GM08714 (cell line): ENCODE results near the gene ANGPTL2.

Experiments used
- H3K4me3 ChIP-seq: fragments of 200-500 bp; sonication (Bioruptor generic); 2 replicates; pipeline ENCODE4 v1.5.1; 2014; ENCODE audit warnings: mild to moderate bottlenecking, low read length, inconsistent platforms
- ZNF274 ChIP-seq: IDR thresholded peaks from 2 replicates; pipeline ENCODE4 v1.6.1; 2012; ENCODE audit warnings: mild to moderate bottlenecking, low read depth, low read length

Gene ANGPTL2

DNA sequence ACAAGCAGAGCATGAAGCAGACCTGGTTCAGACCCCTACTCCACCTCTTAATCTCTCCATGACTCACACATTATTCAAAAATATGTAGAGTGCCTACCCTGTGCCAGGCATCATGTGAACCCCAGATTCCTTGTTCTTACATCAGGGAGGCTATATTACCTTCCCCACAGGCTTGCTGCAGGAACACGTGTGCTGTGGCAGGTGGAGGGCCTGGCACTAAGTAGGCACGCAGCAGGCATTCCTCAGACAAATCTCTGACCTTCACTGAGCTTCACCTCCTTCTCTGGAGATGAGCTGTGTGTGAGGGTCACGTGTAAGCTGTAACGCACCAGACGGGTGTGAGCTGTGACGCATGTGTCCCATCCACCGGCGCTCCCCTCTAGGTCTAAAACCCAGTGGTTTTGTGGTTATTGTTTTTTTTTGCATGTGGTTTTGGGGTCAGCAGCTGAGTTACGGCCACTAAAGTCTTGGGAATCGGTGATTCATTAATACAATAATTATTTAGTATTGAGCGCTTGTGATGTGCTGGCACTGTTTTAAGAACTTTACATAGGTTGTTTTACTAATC lies 30.3 kb downstream of the ANGPTL2 start:
- TF ChIP-seq ZNF274: no peak

DNA sequence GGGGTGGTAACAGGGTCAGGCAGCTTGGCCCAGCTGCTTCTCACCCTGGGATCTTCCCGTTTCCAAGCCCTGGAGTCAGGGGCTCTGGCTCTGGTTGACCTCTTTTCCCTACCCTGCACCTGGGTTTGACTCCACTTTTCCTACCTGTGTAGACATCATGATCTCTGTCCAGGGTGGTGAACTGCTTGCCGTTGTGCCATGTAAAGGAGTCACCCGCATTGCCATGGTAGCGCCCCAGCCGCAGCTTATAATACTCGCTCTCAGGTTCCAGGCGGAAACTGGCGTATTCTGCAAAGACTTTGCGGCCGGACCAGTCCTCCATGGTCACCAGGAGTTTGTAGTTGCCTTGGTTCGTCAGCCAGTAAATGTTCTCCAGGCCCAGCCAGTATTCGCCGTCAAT lies 30.9 kb downstream of the ANGPTL2 start:
- H3K4me3 ChIP-seq: no peak overlapping the region
- TF ChIP-seq ZNF274: no peak

More for the DNA sequence above, 30.3 kb downstream of the ANGPTL2 start:
- no peak overlapping the region for H3K4me3 ChIP-seq

DNA sequence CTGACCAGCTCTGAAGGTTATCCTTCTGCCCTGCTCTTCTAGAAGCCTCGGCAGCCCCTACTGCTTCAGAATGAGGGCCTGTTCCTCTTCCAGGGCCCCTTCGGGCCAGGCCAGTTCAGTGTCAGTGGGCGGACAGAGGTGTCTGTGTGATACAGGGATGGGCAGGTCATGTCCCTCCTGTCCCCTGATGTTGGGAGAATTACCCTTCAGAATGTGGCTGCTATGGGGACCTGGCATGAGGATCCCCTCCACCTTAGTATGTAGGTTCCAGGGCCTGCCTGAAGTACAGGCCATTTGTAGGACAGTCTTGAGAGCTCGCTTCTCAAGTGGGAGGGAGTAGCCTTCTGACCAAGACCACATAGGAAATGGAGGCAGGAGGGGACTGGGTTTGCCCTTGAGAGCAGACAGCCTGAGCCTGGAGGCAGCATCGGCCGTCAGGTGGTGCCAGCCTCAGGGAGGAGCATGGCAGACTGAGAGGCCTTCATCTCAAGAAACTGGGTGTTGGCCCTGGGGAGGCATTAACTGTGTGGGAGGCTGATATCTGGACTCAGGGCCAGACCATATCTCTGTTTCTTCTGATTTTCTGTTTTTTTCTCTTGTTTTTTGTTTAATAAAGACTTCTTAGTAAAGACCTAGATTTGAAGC lies 32.0 kb downstream of the ANGPTL2 start:
- TF ChIP-seq ZNF274: no peak
- H3K4me3 ChIP-seq: no peak overlapping the region

DNA sequence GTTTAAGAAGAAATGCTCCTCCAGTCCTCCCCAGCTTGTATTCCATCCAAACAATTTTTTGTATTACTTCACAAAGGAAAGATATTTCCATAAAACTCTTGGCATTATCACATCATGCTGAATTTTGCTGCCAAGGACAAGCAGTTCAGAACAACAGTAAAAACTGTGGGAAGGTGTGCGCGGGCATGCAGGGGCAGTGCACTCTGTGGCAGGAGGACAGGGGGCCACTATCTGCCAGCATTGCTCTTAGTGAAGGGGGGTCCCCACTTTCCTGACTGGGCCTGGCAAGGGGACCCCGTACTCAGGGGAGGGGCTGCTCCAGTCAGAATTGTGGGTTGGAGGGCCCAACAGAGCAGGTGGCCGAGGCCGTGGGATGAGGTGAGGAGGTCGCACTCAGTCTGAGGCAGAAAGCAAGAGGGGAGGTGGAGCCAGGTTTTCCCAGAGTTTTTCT lies 32.8 kb downstream of the ANGPTL2 start:
- no peak for TF ChIP-seq ZNF274

DNA sequence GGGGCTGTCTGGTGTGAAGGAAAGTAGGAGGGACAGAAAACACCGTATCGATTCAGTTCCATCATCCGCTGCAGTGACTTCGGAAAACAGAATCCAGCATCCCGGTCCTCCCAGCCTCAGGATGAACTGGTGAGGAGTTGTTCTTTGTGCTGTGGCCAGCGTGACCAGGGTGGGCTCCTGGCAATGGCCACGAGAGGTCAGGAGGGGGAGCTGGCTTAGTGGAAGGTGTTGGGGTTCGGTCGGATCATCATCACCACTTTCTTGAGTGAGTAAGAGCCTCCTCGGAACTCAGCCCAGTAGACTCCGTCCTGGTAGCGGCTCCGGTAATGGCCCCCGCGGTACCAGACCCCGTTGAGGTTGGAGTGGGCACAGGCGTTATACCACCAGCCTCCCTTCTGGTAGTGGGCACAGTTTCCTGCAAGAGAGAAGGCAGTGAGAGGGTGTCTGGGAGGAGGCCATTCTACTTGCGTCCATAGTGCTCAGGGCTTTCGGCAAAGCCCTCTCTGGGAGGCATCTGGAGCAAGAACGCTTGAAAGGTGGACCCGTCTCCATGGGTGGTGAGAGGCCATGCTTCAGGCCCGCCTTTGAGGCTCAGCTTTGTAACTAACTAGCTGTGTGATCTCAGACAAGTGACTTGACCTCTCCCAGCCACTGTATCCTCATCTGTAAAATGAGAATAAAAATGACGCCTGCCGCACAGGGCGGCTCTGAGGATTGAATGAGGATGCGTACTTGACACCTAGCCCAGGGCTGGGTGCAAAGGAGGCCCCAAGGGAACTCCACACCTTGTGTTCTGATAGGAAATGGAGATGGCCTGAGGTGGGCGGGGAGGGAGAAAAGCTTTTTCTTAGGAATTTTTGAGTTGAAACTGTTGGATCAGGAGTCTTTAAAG lies 33.5 kb downstream of the ANGPTL2 start:
- no peak overlapping the region for H3K4me3 ChIP-seq
- no peak for TF ChIP-seq ZNF274

More for the DNA sequence above, 32.8 kb downstream of the ANGPTL2 start:
- no peak overlapping the region for H3K4me3 ChIP-seq

DNA sequence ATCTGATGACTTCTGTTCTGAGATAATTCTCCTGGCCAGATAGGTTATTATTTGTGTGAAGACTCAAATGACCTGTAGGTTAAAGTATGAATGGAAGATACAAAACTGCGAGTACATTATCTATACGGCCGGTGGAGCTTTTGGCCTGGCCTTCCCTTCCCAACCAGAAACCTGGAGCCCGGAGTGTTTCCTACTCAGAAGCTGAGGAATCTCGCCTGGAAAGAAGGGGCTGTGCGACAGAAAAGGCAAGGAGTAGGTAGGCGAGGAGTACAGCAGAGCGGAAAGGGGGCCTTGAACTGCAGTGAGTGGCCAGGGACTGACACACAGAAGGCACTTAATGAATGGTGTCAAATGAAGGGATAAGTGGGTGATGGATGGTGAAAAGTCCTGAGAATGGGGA lies 34.6 kb downstream of the ANGPTL2 start:
- H3K4me3 ChIP-seq: no peak overlapping the region
- TF ChIP-seq ZNF274: no peak

DNA sequence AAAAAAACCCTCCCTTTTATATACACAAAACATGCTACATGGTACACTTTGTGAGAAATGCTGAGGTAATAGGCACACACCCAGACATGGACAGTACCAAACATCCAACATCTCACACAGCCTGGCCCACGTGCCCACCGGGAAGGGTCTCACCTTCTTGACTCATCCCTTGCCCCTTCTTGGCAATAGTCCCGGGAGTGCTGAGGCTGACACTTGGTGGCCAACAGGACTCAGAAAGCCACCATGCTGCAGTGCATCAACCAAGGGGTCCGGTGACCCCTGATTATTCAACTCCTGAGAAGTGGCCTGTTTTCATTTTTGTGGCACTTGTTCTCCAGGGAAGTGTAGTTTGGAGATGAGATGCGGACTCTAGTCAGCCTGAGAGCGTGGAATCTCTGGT lies 35.0 kb downstream of the ANGPTL2 start:
- no peak for TF ChIP-seq ZNF274
- H3K4me3 ChIP-seq: no peak overlapping the region

DNA sequence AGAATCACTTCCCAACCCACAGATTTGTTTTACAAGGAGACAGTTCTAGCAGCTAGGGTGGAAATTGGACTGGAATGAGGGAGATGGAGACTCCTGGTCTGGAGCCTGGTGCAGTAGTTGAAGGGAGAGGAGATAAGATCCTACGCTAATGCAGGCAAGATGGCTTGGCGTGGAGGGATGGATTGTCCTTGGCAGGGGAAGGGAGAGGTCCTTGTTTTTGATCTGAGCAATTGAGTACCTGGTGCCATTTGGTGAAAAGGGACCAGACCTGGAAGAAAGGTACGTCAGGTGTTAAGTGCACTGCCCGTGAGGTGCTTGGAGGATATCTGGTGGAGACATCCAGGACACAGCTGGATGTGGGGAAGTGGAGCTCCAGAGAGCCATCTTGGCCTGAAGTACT lies 35.7 kb downstream of the ANGPTL2 start:
- no peak overlapping the region for H3K4me3 ChIP-seq
- no peak for TF ChIP-seq ZNF274

DNA sequence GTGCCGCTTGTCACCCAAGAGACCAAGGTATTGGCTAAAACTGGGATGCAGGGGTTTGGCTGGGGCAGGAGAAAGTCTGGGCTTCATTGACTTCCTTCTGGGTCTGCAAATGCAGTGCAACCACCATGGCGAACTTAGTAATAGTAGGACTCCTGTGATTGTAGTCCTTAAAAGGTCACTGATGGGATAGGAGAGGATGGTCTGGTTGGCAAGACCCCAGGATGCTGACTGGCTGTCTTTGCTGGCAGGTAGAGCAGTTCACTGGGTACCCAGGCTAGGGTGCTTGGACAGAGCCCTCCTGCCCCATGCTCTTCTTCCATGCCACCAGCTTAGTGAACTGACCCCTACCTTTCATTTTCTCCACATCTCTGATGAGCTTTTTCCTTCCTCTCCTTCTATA lies 37.2 kb downstream of the ANGPTL2 start:
- TF ChIP-seq ZNF274: no peak
- no peak overlapping the region for H3K4me3 ChIP-seq

DNA sequence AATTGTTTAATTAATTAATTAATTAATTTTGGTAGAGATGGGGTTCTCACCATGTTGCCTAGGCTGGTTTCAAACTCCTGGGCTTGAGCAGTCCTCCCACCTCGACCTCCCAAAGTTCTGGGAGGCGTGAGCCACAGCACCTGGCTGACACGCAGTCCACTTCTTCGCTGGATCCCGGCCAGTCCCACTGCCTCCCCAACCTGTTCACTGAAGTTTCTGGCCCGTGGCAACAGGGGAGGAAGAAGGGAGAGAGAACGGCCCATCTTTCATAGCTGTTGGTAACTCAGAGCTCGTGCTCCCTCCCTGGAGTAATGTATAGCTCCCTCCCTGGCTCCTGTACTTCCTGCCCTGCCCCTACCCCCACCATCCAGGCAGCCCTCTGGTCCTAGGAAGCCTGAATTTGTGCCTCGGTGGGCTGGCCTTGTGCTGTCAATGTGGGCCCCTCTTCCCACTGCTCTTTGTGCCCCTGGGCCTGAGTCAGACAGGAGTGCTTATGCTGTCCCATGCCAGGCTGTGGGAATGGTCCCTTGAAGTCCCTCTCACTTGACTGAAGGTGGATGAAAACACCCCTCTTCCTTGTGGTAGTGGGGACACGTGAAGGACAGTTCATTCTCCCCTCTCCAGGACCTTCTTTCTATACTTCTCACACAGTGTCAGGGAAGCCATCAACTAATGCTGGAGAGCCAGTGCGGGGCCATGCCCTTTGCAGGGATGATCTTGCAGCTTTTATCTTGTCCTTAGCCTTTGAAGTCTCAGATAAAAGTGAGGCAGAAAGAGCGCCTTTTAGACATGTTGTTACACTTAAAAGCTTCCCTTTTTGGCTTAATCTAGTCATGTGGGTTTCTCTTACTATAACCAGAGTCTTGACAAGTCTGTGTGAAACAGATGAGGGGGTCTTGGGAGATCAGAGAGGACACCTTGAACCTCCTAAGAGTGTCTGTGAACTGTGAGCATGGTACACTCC lies 38.1 kb downstream of the ANGPTL2 start:
- TF ChIP-seq ZNF274: no peak
- H3K4me3 ChIP-seq: no peak overlapping the region

DNA sequence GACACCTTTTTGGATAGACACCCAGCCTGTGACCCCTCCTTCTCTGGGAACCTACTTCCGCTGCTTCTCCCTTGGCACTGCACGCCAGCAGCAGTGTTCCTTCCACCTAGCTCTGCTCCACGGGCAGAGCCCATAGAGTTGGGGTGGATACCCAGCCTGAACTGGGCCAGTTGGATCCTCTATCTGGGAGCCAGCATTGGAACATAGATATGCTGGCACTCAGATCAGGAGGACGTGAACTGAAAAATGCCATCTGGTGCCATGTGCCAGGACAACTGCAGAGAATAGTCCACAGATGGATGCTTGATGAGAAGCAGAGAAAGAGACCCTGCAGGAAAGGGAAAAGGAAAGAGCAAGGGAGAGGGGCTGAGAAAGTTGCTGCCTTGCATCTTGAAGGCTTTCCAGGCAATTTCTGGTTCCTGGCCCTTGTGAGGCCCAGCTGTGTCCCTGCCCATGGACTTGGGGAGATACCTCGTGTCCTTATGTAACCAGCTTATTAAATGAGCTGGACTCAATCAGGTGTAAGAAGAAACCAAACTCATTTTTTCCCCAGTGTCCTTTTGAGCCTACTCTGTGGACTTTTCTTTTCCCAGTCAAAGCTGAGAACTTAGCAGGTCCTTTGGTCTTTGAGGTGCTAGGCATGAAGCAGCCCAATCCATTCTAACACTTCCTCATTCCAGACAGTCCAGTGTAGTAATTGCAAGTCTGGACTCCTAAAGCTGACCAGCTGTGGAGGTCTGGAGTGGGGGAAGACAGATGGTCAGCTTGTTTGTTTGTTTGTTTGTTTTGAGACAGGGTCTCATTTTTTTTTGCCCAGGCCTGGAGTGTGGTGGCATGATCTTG lies 39.1 kb downstream of the ANGPTL2 start:
- H3K4me3 ChIP-seq: no peak overlapping the region
- no peak for TF ChIP-seq ZNF274

DNA sequence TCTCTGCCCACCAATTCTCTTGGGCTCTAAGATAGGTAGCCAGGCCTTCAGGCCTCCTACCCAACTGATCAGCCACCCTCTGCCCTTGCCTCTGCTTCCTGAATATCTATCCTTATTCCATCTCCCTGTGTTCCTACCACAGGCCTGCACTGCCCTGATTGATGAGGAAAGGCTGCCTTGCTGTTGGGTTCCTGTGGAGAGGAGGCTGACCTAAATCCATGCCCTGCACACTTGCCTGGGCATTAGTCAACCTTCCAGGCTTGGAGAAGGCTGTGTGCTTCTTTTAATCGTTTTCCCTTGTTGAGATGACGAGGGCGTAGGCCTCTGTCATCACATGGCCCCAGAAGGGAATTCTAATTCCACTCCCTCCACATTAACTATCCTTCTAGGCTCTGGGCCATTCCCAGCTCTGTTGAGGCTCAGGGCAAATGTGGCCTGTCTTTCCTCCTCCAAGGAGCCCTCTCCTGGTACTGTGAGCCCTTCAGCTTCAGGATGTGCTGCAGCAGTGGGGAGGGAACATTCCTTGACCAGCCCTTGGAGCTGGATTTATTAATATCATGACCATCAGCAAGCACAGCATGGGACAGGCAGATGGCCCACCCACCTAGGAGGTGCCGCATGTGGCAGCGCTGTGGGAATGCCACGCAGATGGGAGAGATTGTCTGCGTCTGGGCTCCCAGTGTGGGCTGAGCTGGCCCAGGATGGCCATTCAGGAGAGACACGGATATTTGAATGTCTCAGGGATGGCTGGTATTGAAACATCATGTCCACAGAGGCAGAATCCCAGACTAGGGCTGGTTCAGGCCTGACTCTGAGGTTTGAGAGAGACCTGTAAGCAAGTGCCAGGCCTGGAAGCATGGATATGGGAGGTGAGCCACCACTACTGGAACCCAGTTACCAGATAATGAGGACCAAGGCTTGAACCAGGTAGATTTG lies 40.9 kb downstream of the ANGPTL2 start:
- no peak overlapping the region for H3K4me3 ChIP-seq
- TF ChIP-seq ZNF274: no peak
